Endometrial microvascular endothelial cells (primary cell): ENCODE measurements around the gene FDX1. TPM values are rescaled to one million over a fixed set of nuclear protein-coding genes. Genes with fewer than 3 reads are reported as not detected.

Experiments used
- in situ Hi-C: cut with HindIII; loops from 2 replicates; pipeline ENCODE4 v1.10.0; 2017; ENCODE audit warnings: low sequenced_read_pairs, low pct_unique_long_range_greater_than_20kb; ENCODE audit errors: inconsistent ontology term
- total RNA-seq: library from RNA; depleted of rRNA; stranded (reverse); fragments of >200 nt; gene quantifications from one replicate; pipeline ENCODE4 v1.2.3, GENCODE V29; 2015; ENCODE audit errors: inconsistent ontology term

FDX1 gene
- total RNA-seq, 1 donor from 2014 or later = 13.1 TPM

DNA sequence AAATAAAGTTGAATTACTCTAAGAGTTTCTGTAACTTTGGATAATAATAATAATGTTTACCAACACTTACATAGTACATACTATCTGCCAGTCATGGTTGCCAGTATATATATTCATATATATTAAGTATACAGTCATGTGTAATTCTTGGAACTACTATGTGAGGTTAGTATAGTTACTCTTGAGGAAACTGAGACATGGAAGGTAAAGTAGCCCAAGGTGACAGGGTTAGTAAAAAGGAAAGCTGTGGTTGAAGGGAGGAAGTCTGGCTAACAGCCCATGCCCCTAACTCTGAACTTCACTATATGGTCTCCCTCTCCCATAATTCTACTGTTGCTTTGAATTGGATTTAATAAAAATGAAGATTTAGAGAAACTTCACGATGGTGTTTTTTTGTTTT, 24.9 kb downstream of the FDX1 start:
- in situ Hi-C loops = no loop called here

DNA sequence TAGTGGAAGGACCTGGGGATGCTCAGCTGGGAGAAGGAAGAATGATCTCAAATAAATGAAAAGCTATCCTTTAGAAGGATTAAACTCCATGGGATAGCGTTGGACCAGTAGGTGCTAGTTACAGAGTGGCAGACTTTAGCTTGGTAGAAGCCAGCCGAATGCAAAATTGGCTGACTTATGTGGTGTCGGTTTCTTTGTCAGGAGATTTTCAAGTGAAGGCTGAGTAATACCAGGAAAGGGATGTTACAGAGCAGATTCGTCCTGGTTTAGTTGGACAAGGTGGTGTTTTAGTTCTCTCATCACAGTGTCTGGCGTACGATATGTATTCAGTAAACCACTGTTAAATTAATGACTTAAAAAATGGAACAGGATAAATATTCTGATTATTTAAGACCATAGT, 26.0 kb downstream of the FDX1 start:
- in situ Hi-C loops = no loop called here

DNA sequence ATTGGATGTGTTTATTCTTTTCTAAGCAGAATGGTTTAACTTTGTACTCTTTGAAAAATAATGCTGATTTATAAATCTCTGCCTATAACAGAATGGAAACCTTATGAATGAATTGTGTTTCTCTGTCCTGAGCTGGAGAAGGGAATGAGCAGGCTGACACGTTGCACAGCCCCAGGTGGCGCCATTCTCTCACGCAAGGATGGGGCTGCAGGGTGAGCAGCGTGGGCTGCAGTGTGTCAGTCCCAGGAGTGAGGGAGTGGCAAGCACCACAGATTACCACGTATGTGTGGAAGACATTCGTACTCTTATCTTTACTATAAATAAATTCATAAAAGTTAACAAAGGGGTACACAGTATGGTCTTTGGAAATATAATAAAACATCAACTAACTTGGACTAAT, 33.4 kb downstream of the FDX1 start:
- in situ Hi-C loops = no loop called here

DNA sequence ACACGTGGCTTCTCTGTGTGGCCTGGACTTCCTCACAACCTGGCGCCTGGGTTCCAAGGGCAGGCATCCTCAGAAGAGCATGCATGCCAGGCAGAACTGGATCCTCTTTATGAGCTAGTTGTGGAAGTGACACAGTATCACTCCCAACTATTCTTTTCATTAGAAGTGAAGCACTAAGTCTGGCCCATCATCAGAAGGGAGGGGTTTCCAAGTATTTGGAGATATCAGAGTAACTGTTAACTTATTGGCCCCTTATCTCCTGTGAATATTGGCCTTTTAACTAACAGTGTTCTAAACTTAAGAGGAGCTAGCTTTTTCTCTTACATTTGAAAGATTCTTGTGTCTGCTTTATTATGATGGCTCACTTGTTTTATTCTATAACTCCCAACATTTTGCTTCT, 35.5 kb downstream of the FDX1 start:
- in situ Hi-C loops = no loop called here

DNA sequence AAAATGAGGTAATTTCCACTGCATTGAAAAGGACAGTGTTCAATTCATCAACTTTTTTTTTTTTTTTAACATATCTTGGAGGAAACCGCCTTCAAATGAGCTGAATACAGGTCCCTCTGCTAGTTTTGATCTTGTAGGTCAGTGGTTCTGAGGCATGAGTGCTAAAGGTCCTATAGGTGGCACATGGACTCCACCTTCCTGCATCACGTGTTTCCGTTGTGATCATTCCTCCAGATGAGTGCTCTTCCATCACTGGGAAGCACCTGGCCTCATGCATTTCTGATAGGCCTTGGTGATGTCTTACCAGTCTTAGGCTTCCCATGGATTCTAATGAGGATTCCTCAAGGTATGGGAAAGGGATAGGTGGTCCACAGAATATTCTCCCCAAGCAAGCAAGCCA, 37.8 kb downstream of the FDX1 start:
- in situ Hi-C loops = no loop called here

DNA sequence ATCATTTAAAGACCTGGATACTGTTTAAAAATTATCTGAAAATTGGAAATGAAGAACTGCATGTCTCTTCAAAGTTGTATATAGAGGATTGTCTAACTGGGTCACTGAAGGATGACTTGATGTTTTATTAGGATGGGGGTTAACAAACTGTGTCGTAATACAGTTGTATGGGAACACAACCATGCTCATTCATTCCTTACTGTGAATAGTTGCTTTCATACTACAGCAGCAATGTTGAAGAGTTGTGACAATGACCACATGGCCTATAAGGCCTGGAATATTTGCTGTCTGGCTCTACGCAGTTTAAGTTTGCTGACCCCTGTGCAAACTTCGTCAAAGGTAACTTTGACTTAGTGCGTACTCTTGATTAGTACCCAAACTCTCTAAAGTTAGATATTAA, 38.4 kb downstream of the FDX1 start:
- in situ Hi-C loops = no loop called here

DNA sequence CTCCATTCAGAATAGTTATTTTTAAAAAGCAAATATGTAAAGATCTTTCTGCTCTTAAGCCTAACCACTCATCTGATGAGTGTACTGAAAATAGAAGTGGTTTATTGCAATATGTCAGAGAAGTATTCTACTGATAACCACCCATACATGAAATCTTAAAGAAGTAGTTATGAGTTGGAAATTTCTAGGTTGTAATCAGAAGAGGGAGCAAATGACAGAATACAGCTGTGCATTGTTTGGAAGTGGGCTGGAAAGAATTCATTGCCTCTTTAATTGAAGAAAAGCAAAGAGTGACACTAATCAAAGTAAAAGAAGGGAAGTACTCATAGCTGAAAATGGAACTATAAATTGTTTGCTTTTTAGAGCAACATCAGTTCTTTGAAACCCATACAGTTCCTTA, 39.4 kb downstream of the FDX1 start:
- in situ Hi-C loops = no loop called here

DNA sequence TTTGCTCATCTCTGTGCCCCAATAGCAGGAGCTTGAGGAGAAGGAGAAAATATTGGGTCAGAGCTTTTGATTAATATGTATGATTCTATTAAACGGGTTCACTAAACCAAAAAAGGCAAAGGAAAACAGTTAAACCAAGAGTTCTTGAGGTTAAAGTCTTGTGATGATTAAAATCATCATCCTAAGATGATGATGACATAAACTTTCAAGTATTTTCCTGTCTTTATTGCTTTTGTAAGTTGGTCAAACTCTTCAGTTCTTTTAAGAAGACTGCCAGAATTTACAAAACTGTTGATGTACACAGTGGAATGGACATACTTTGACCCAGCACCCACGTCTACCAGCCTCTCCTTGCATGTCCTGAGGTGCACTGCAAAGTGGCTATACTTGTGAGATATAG, 41.0 kb downstream of the FDX1 start:
- in situ Hi-C loops = no loop called here

DNA sequence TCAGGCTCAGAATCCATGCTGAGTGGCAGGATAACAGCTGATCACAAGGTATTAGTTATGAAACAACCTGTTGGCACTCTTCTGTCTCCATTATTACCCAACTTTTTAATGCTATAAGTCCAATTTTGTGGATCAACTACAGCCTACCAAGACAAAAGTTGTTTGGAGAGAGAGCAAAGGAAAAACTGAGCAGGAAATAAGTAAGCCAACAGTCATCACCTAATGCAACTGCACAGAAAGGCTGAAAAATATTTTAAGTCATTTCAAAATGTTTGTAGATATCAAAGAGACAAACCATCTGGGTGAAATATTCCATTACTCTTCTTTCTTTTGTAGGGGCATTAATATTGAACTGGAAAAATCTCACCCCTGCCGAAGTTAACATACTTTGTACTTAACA, 41.6 kb downstream of the FDX1 start:
- in situ Hi-C loops = no loop called here

DNA sequence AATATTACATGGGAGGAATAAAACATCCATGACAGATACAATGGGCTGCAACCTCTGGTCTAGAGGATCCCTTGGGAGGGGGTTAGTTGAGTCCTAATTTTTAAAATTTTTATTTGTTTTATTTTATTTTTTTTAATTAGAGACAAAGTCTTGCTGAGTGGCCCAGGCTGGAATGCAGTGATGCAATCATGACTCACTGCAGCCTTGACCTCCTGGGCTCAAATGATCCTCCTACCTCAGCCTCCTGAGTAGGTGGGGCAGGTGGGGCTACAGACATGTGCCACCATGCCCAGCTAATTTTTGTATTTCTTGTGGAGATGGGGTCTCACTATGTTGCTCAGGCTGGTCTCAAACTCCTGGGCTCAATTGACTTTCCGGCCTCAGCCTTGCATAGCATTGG, 43.1 kb downstream of the FDX1 start:
- in situ Hi-C loops = no loop called here

DNA sequence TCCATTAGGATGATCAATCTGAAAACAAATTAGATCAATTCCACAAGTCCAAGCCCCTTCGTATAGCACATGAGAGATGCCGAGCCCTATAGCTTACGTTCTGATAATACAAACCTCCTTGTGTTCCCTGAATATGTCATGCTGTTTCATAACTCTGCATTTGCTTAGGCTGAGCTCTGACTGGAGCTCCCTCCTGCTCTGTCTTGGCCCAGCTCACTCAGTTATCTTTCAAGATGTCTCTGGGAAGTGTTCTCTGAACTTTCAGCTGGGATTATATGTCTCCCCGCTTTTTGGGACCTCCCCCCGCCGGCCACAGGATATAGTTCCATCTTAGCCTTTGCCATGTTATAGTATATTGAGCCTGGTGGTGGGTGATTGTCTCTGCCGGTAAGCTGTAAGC, 44.0 kb downstream of the FDX1 start:
- in situ Hi-C loops = no loop called here

DNA sequence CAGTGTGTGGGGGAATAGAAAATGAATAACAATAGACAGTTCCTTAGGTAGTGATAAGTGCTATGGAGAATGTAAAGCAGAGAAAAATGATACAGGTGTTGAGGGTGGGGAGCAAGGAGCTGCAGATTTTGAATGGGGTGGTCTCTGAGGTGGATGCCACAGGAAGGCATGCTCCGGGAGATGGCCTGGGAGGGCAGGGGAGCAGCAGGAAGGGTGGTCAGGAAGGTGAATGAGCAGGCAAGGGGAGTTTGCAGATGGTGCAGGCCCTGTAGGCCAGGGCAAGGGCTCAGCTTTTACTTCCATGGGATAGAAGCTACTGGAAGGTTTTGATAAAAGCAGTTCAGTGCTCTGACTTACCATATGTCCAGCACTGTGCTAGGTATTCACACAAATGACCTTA, 44.8 kb downstream of the FDX1 start:
- in situ Hi-C loops = no loop called here

DNA sequence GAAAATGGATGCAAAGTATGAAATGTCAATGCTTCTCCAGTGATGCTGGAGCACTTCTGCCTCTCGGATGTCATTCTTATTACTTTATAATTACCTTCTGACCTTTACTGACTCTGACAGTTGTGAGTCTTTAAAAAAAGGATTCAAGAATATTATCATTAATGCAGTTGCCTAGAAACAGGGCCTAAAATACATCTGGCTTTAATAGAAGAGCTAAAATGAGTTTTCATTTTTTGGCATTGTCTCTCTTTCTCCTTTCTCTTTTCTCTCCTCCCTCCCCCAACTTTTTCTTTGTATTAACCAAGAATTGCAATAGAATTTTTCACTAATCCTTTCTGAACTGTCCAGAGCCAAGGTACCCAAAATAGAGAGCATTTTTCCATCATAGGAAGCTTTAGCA, 45.9 kb downstream of the FDX1 start:
- in situ Hi-C loops = no loop called here

DNA sequence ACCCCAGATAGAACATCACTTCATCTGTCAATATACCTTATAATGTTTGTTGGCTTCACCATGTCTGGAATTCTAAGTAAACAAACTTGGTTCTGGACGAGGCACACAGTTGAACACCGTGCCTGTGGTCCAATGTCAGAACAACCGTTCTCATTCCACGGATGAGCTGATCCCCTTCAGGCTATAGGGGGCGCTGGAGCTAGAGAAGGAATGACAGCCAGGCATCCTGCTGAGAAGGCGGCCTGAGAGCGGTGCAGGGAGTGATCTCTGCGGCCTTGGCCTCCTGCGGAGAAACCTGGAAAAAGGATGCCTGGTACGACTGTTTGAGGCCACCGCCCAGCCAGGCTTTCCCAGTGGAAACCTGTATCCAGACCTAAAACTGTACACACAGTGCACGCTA, 48.7 kb downstream of the FDX1 start:
- in situ Hi-C loops = no loop called here

DNA sequence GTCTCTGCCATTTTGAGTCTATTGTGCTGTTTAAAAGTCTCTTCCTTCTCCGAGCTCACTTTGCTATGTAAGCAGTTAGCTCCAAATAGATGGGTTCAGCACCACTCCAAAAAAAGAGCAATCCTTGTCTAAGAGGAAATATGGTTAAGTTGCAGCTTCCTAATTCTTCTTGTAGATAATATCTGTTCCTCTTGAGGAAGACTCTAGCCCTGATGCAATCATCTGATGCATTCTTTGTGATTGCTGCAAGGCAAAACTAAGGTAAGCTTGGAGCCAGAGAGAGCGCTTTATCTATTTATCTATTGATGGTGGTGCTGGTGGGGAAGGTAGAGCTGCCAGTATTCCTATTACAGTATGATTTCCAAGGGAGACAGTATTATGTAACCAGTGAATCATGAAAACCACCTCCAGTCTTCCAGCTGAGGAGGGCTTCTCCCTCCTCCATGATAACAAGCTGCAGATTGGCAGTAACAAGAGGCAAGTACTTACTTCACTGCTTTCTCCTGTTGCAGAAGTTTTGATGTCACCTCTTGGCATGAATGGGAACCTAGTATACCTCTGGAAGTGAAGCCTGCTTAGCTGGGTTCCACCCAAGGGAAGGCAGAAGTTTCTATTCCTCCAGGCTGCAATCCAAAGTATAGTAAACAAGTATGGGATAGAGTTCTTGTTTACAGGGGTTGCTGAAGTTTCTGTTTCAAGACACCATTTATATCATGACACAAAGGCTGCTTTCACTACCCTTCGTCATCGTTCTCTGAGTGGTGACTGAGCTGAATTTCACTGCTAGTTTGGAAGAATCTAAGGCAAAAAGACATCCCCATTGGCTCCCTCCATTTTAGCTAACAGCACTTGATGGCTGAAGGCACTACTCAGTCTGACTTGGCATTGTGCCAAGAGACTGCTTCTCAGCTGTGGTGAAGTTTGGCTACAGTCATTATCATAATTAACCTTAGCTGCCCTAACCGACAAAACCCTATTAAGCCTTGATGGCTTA, 49.7 kb downstream of the FDX1 start:
- in situ Hi-C loops = no loop called here

DNA sequence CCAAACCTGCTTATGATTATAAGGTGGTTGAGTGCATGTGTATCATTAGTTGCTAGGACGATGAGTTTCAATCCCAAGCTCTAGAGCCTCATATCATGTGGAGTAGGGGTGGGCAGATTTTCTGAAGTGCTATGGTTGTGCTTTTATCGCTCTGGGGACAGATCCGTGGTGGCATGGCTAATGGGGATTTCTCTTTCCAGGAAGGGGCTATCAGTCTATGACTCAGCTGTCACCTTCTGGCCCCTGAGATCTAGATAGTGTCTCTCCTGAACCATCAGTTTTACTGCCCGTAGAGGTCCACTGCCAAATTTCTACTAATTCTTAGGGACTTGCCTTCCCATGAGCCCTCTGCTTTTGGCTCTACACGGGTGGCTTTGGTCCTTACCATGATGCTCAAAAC, 51.8 kb downstream of the FDX1 start:
- in situ Hi-C loops = no loop called here

DNA sequence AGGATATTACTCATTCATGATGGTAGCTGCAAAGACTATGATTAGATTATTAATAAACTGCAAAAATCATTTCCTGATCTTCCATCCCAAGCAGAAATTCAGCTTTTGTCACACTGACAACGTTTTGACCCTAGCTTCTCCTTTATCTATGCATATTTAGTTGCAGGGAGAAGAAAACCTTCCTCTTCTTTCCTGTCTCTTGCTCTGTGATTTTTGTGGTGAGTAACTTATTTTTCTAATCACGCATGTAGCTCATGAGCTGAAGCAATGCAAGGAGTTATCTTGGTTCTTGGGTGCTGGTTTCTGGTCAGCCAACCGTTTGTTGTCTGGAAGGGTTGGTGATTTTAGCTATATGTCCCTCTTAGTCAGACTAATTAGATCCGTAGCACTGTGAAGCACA, 56.4 kb downstream of the FDX1 start:
- in situ Hi-C loops = no loop called here

DNA sequence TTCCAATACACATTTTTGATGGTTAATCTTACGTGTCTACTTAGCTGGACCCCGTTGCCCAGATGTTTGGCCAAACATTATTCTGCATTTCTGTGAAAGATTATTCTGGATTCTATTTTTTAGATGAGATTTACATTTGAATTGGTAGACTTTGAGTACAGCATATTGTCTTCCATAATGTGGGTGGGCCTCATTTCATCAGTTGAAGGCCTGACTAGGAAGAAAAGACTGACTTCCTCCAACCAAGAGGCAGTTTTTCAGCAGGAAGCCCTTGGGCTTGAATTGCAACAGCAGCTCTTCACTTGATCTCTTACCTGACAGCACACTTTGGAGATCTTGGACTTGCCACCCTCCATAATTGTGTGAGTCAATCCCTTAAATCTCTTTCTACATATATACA, 58.7 kb downstream of the FDX1 start:
- in situ Hi-C loops = no loop called here

DNA sequence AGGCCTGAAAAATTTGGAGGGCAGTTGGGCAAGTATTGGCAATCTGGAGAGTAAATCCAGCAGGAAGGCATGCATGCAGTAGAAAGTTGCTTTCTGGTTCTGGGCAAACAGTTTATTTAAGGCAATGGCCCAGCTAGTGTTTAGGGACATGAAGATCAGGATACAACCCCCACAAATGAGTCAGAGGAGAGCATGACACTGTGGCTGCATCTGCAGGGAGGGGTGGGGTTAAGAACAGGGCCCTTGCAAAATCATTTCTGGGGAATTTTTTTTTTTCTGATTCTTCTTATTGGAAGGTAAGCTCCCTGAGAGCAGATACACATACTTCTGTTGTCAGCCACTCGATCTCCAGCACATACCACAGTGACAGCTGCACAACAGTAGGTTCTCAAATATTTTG, 61.1 kb downstream of the FDX1 start:
- in situ Hi-C loops = no loop called here

DNA sequence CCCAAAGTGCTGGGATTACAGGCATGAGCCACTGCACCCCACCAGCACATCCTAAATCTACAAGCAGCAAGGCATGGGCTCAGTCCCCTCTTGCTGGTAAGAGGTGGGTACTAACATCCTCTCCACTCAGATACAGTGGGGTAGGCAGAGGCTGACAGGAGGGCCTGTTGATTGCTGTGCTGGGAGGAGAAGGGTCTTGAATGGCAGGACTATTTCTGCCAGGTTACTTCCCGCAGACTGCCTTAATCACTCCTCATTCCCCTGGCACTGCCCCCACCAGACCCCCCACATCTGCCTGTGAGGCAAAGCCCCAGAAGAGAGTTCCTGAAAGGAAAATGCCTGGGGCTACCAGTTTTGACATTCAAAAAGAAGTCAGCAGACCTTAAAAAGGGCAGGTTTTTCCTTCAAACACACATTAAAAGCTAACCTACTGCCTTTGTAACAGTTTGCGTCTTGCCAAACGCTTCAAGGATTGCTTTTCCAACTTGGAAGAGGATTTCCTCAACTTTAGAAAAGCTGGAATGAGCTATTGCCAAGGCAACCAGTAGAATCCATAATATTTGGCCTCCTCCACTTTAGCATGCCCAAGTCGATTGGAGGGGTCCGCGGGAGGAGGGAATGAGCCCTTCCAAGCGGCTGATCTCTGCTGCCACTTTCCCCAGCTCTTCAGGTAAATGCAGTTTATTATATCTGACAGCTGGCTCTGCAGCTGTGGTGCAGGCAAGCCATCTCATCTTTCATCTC, 62.0 kb downstream of the FDX1 start:
- in situ Hi-C loops = no loop called here
